C4-2B (cell line): ENCODE results near the gene HNRNPA0.

Experiments used
- H3K27ac ChIP-seq: fragments of 450-650 bp; 2 replicates; pipeline ENCODE4 v1.5.1; 2017
- CTCF ChIP-seq: fragments of 450-650 bp; conservative IDR thresholded peaks from 2 replicates; pipeline ENCODE4 v1.5.1; 2017; ENCODE audit warnings: mild to moderate bottlenecking
- ZFX ChIP-seq: fragments of 450-650 bp; IDR thresholded peaks from 2 replicates; pipeline ENCODE4 v1.6.1; 2017

HNRNPA0 gene

GRCh38 chr5:137753691-137754187, 424 bp downstream of the HNRNPA0 start:
- TF ChIP-seq CTCF (no peak), ZFX (peak; percentile 98)
- peak overlapping the region; percentile 96 for H3K27ac ChIP-seq

GRCh38 chr5:137752905-137753690, 1.1 kb downstream of the HNRNPA0 start:
- peak overlapping the region; percentile 96 for H3K27ac ChIP-seq
- TF ChIP-seq CTCF (no peak), ZFX (no peak)

GRCh38 chr5:137751869-137752491, 2.2 kb downstream of the HNRNPA0 start:
- no peak overlapping the region for H3K27ac ChIP-seq
- peak; percentile 95 for TF ChIP-seq CTCF
- TF ChIP-seq ZFX, result no peak

GRCh38 chr5:137750436-137750835, 3.7 kb downstream of the HNRNPA0 start:
- TF ChIP-seq ZFX (no peak), CTCF (no peak)
- H3K27ac ChIP-seq, result no peak overlapping the region

GRCh38 chr5:137747848-137748247, 6.3 kb downstream of the HNRNPA0 start:
- TF ChIP-seq ZFX (no peak), CTCF (no peak)
- no peak overlapping the region for H3K27ac ChIP-seq

GRCh38 chr5:137743031-137743640, 11.0 kb downstream of the HNRNPA0 start:
- no peak overlapping the region for H3K27ac ChIP-seq
- TF ChIP-seq CTCF (peak; percentile 84), ZFX (no peak)

- TF ChIP-seq ZFX (no peak), CTCF (no peak)
- H3K27ac ChIP-seq, result no peak overlapping the region
Measured at GRCh38 chr5:137741718-137742117, 12.4 kb downstream of the HNRNPA0 start.
